OCI-LY1 (cell line): ENCODE data around the gene APPBP2.

ENCODE experiments used
- EZH2 ChIP-seq: fragments of 200-600 bp; sonication (generic), shearing (Covaris generic); IDR thresholded peaks from 2 replicates; pipeline ENCODE4 v1.8.0; 2017; ENCODE audit warnings: borderline replicate concordance, mixed run types, mild to moderate bottlenecking, antibody characterized with exemption, low read length, moderate library complexity, mixed read lengths
- TF ChIP-seq, protein P1 (sequence below): fragments of 200-600 bp; sonication (generic), shearing (Covaris generic); IDR thresholded peaks from 2 replicates; pipeline ENCODE4 v1.5.1; 2017; ENCODE audit warnings: mild to moderate bottlenecking, antibody characterized with exemption, low read length, moderate library complexity, mixed read lengths

- TF ChIP-seq, protein P1, sequence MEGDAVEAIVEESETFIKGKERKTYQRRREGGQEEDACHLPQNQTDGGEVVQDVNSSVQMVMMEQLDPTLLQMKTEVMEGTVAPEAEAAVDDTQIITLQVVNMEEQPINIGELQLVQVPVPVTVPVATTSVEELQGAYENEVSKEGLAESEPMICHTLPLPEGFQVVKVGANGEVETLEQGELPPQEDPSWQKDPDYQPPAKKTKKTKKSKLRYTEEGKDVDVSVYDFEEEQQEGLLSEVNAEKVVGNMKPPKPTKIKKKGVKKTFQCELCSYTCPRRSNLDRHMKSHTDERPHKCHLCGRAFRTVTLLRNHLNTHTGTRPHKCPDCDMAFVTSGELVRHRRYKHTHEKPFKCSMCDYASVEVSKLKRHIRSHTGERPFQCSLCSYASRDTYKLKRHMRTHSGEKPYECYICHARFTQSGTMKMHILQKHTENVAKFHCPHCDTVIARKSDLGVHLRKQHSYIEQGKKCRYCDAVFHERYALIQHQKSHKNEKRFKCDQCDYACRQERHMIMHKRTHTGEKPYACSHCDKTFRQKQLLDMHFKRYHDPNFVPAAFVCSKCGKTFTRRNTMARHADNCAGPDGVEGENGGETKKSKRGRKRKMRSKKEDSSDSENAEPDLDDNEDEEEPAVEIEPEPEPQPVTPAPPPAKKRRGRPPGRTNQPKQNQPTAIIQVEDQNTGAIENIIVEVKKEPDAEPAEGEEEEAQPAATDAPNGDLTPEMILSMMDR = no peak
- TF ChIP-seq EZH2 = no peak
Measured at GRCh38 chr17:60472449-60472848, 53.6 kb downstream of the APPBP2 start.
